Epidermal melanocyte (primary cell): ENCODE results near the gene SETBP1.

Experiments
- DNase-seq: peaks from one replicate; pipeline ENCODE4 v3.0.0; 2011; ENCODE audit warnings: low spot score; ENCODE audit not compliant: insufficient read length

The SETBP1 gene

GRCh38 chr18:44758861-44759631, 78.4 kb downstream of the SETBP1 start:
- DNase-seq, result no peak

GRCh38 chr18:44759925-44760342, 79.2 kb downstream of the SETBP1 start:
- DNase-seq, result no peak

GRCh38 chr18:44761812-44762211, 81.1 kb downstream of the SETBP1 start:
- DNase-seq, result no peak

DNA sequence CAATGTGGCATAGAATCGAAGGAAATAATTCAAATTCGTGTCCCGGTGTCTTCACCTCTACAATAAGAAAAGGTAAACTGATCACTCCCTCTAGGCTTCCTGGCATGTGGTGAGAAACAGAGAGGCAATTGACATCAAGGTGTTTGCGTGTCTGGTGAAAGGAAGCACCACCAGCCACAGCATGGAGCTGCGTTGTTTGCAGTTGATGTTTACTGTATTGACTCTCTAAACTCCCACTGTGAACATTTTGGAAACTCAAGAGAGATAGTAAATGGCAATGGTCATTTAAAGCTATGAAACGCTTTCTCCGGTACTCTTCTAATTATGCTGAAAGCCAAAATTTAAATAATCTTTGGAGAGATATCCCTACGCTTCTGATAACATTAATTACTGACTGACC, 82.6 kb downstream of the SETBP1 start:
- no peak for DNase-seq

GRCh38 chr18:44764863-44765262, 84.2 kb downstream of the SETBP1 start:
- no peak for DNase-seq

DNA sequence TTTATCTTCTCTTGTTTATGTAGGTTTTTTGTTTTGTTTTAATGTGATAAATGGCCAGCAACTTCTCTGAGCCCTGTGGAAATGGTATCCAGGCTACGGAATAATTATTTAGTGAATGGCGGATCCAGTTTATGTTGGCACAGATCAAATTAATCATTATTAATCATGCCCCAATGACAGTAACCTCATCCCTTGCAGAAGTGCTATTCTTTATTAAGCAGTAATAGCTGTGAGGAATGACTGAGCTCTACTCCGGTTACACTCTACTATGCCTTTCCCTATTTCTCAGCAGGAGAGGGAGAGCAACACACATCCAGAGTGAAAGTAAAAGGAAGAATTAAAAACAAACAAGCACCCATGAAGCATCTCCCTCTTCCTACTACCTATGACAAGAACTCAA, 84.8 kb downstream of the SETBP1 start:
- no peak for DNase-seq

GRCh38 chr18:44766450-44766849, 85.8 kb downstream of the SETBP1 start:
- DNase-seq, result no peak

DNA sequence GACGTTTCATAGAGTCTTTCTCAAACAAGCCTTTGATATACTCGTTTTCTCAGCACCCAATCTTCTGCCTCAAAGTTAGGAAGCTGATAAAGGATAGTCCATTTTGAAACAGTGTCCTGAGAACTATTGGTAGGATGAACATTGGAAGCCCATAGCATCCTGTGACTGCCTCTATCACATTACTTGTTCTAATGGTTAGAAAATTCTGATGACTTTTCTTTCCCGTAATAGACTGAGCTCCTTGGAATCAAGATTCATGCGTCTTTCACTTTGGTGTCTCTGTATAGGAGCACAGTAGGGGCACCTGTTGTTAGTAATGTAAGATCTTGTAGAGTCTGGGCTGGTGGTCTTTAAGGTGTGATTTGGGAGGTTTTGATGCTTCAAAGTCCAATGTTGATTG, 87.1 kb downstream of the SETBP1 start:
- no peak for DNase-seq

GRCh38 chr18:44770641-44771040, 90.0 kb downstream of the SETBP1 start:
- no peak for DNase-seq

DNA sequence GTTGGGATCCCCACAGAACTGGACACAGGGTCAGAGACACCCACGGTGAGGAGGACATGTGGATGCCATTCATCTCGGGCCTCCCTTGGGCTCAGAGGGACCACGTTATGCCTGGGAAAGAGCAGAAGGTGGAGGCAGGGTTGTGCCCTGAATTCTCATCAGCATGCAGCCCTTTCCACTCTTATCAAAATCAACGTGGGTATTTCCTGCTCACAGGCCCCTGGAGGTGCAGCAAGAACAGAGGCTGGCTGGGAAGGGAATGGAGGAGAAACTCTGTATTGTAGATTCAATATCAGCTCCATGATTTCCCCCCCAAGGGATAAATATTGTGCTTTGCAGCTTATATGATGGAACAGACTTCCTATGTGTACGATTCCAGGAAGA, 90.9 kb downstream of the SETBP1 start:
- no peak for DNase-seq

DNA sequence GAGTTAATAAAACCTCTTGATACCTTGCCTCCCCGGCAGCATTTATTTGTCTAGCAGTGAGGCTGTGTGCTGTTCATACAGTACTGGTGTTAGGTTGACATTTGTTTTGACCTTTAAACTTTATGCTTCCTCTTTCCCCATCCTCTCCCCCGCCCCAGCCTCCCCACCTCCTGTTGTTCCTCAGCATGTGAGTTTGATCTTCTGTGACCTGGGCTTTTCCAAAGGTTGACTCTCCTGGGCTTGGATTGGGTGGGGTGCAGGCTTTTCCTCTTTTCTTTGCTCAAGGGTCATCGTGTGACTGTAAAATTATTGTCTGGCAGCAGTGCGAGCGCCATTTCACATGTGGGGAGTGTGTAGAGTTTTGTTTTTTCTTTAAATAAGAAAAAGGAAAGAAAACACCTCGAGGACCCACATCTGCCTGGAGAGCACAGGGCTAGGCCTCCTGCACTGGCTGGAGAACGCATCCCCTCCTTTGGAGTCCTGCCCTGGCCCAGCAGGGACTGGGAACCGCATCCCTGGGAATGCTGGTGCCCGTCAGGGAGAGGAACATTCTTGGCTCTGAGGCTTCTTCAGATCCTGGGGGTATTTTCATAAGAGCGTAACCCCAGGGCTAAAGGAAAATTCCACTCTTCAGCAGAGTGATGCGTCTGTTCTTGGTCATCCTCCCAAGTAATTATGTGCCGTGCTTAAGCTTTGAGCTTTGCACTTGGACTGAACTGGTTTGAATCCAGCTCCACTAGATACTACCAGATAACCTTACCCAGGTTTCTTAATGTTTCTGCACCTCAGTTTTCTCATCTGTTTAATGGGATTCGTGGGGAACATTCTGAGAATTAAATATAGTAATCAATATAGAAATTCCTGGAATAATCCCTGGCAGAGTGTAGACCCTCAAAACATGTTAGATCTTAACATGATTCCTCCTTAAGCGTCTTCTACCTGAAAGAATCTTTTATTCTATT, 91.5 kb downstream of the SETBP1 start:
- no peak for DNase-seq

- DNase-seq, result no peak
These were observed 93.0 kb downstream of the SETBP1 start for GRCh38 chr18:44773640-44774155.

GRCh38 chr18:44774191-44774590, 93.5 kb downstream of the SETBP1 start:
- DNase-seq, result no peak

DNA sequence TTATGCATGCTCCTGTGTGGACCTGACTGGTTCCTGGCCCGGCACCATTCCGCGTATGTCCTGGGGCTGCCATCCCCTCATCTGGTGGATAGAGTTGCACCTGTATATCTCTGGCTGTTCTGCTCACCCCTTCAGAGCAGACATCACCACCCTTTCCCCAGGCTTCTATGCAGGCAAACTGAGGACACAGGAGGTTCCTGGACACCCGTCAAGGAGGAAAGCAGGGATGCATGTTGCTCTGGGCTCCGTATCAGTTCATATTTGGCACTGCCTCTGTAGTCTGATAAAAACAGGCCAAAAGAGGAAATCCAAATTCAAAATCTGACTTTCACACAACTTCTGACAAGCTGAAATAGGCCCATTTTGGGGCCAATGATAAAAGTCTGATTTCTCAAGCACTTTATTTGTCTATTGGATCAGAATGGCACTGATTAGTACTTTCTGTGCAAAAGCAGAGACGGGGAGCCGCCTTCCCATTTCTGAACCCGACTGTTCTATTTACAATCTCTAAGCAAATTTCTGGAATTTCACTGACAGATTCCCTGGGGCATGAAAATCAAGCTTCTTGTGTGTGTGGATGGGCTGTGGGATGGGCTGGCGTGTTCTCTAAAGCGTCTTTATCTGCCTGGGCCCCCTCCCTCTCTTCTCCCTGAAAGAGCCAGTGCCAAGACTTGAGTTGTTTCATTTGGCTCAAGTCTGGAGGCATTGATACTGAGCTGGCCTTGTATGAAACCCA, 96.9 kb downstream of the SETBP1 start:
- peak; percentile 45 for DNase-seq

DNA sequence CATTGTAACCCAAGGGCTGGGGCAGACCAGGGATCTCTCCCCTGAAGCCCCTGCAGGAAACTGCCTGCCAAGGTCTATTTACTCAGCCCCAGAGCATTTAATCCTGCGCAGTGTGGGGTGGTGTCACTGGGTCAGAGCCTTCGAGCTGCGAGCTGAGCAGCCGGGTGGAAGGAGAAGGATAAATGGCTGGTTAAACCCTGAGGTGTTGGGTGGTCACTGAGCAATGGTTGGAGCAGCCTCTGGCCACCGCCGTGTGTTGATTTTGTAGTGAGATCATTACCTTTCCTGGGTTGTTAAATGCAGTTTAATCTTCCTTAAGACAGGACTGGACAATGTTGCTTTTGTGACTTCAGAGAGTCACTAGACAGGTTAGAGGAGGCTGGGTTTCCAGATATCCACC, 98.1 kb downstream of the SETBP1 start:
- no peak for DNase-seq

- DNase-seq, result no peak
These were observed 99.1 kb downstream of the SETBP1 start for GRCh38 chr18:44779753-44780292.

GRCh38 chr18:44781886-44782285, 101.2 kb downstream of the SETBP1 start:
- DNase-seq, result peak; percentile 27

GRCh38 chr18:44782617-44783016, 101.9 kb downstream of the SETBP1 start:
- DNase-seq, result no peak

DNA sequence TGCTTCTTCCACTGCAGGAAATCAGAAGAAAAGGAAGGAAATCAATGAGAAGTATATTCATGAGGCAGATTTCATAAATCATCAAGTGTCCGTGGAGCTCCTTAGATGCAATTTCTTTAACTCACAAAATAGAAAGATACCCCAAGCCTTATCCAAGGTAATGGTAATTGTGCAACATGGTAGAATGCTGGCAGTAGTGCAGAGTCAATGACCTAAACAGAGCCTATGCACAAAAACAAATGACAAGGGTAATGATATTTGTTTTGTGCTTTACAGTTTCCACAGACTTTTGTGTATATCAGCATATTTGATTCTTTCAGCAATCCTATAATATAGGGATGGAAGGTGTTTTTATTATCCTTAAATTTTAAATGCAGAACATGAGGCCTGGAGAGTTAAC, 102.7 kb downstream of the SETBP1 start:
- no peak for DNase-seq

DNA sequence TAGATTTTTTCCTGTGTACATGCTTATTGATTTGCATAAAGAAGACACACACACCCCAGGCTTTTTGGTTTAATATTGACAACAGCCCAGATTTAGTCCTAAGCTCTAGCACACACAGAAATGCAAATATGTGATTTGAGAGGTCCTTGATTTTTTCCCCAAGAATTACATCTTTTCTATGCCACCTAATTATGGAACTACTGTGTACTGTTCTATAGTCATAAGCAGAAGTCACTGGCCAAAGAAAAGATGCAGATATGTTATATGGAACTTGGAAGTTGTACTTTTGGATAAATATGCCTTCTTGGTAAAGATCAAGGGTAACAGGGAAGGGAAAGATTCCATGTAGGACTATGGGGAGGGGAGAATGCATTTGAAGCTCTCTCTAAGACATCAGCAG, 105.6 kb downstream of the SETBP1 start:
- DNase-seq, result no peak

DNA sequence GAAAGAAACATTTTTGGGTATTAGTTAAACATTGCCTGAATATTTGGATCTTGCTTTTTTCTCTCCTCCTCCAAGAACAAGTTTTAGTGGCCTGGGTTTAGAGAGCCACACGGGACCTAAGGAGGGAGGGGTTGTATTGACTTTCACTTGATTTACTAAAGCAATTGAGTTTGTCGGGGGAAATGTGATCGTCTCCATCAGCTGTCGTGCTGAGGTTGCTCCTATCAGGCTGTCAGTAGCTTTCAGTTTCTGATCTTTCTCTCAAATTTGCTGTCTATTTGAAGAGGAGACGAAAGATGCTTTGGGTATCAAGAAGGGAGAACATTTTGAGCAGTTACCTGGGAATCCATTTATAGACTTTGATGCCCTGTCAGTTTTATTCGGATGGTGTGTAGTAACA, 106.0 kb downstream of the SETBP1 start:
- DNase-seq, result no peak
